Endothelial cell of umbilical vein (primary cell): ENCODE data around the gene PGK2. TPM values are rescaled to one million over a fixed set of nuclear protein-coding genes. Genes with fewer than 3 reads are reported as not detected.

Experiments
- BruUV-seq: library from RNA; stranded (reverse); fragments of 400-500 nt; replicated peaks from 2 replicates; lab custom pipeline; 2021; lab: Mats Ljungman, UMichigan
- CTCF ChIA-PET: fragments of 300-600, 350-600 bp; sonication (Branson Sonifier 250); formaldehyde crosslinking; loops from one replicate; lab custom pipeline; 2021; ENCODE audit warnings: antibody characterized with exemption, inconsistent platforms; lab: Charles Lee
- POLR2A ChIA-PET: fragments of 300-600, 350-600 bp; sonication (Branson Sonifier 250); formaldehyde crosslinking; loops from one replicate; lab custom pipeline; 2021; ENCODE audit warnings: antibody characterized with exemption, inconsistent platforms; lab: Charles Lee
- DNase-seq: peaks from one replicate; pipeline ENCODE4 v3.0.0-alpha.2; 2011; ENCODE audit warnings: low read depth, low spot score
- FAIRE-seq: peaks from 2 replicates; lab custom pipeline; 2011; peaks lifted over from hg19 to GRCh38; lab: Jason Lieb, UNC
- H2AFZ ChIP-seq: 2 replicates; pipeline ENCODE4 v1.6.0; 2012; ENCODE audit warnings: low read depth, low read length, control low read depth, inconsistent platforms
- H3K27ac ChIP-seq: 2 replicates; pipeline ENCODE4 v1.5.1; 2011; ENCODE audit warnings: low read depth, mild to moderate bottlenecking, control low read depth, low read length, moderate library complexity; ENCODE audit not compliant: insufficient read depth
- H3K27me3 ChIP-seq, 2 experiments: 2 replicates each; pipeline versions ENCODE4 v1.6.0 to v1.6.1; 2011; ENCODE audit warnings: low read length in 2 of 2, mixed read lengths in 1 of 2; ENCODE audit not compliant: control insufficient read depth in 2 of 2, insufficient read depth in 2 of 2
- H3K36me3 ChIP-seq, 2 experiments: 2 replicates in 1 of 2; 3 replicates in 1 of 2; pipeline ENCODE4 v1.5.1; 2011; ENCODE audit warnings: low read length in 2 of 2, mild to moderate bottlenecking in 1 of 2, moderate library complexity in 1 of 2; ENCODE audit not compliant: control insufficient read depth in 2 of 2, insufficient read depth in 2 of 2; ENCODE audit errors: extremely low read depth in 1 of 2
- H3K4me1 ChIP-seq: 3 replicates; pipeline ENCODE4 v1.5.1; 2011; ENCODE audit warnings: mild to moderate bottlenecking, low read length; ENCODE audit not compliant: control insufficient read depth, insufficient read depth; ENCODE audit errors: extremely low read depth
- H3K4me2 ChIP-seq: 2 replicates; pipeline ENCODE4 v1.6.1; 2011; ENCODE audit warnings: low read length, control low read depth, mixed read lengths; ENCODE audit not compliant: insufficient read depth
- H3K4me3 ChIP-seq, 3 experiments: fragments of 200-600 bp in 1 of 3; sonication (generic), shearing (Covaris generic) in 1 of 3; replicated peaks in 1 of 3; 2 replicates each; pipeline ENCODE4 v1.5.1; 2011 to 2016; ENCODE audit warnings: control low read depth in 3 of 3, low read length in 3 of 3, mild to moderate bottlenecking in 2 of 3, inconsistent platforms in 1 of 3, low read depth in 1 of 3, moderate library complexity in 1 of 3; ENCODE audit not compliant: insufficient read depth in 1 of 3
- H3K79me2 ChIP-seq: 2 replicates; pipeline ENCODE4 v1.6.0; 2012; ENCODE audit warnings: low read length, inconsistent platforms; ENCODE audit not compliant: control insufficient read depth, insufficient read depth
- H3K9ac ChIP-seq: replicated peaks from 2 replicates; pipeline ENCODE3; 2011; ENCODE audit warnings: low read length, control low read depth; ENCODE audit not compliant: insufficient read depth; ENCODE audit errors: extremely low read depth
- H3K9me1 ChIP-seq: replicated peaks from 3 replicates; pipeline ENCODE4 v1.6.0; 2011; ENCODE audit warnings: mild to moderate bottlenecking, low read length; ENCODE audit not compliant: control insufficient read depth, insufficient read depth; ENCODE audit errors: extremely low read depth
- H3K9me3 ChIP-seq: replicated peaks from 2 replicates; pipeline ENCODE4 v1.5.1; 2012; ENCODE audit warnings: low read length, inconsistent platforms; ENCODE audit not compliant: control insufficient read depth, insufficient read depth
- H4K20me1 ChIP-seq: replicated peaks from 2 replicates; pipeline ENCODE3; 2011; ENCODE audit warnings: mild to moderate bottlenecking, low read length; ENCODE audit not compliant: control insufficient read depth, insufficient read depth; ENCODE audit errors: extremely low read depth
- EZH2 ChIP-seq: IDR thresholded peaks from 2 replicates; pipeline ENCODE4 v1.6.1; 2012; ENCODE audit warnings: borderline replicate concordance, low read depth, mild to moderate bottlenecking, moderate library complexity, low read length, inconsistent platforms; ENCODE audit not compliant: severe bottlenecking
- FOS ChIP-seq: IDR thresholded peaks from 2 replicates; pipeline ENCODE4 v1.6.1; 2011; ENCODE audit warnings: mild to moderate bottlenecking, low read length, moderate library complexity, borderline replicate concordance; ENCODE audit not compliant: insufficient read depth
- MYC ChIP-seq: IDR thresholded peaks from one replicate; pipeline ENCODE4 v1.6.1; 2011; ENCODE audit warnings: mild to moderate bottlenecking, low read depth, low read length
- POLR2AphosphoS5 ChIP-seq: IDR thresholded peaks from 2 replicates; pipeline ENCODE4 v1.6.1; 2012; ENCODE audit warnings: low read depth, mild to moderate bottlenecking, control low read depth, low read length, moderate library complexity; ENCODE audit not compliant: insufficient read depth
- dilution Hi-C: fragments of 300-500 bp; cut with MboI; formaldehyde crosslinking; loops from one replicate; pipeline ENCODE4 v1.15.0; 2019; ENCODE audit warnings: low sequenced_read_pairs; ENCODE audit not compliant: extremely low pct_ligation_motif_present
- intact Hi-C: fragments of 100-400 bp; cut with micrococcal nuclease; formaldehyde crosslinking; loops from one replicate; pipeline ENCODE4 v1.10.0; 2022
- polyA plus RNA-seq, 4 experiments: library from polyadenylated mRNA; depleted of rRNA in 3 of 4; stranded (reverse) in 3 of 4; unstranded in 1 of 4; fragments of >200 nt; gene quantifications; 2 replicates each; pipeline versions ENCODE4 v1.2.1 to v1.2.3, GENCODE V29; 2011 to 2012; ENCODE audit warnings: missing spikeins in 1 of 4
- total RNA-seq: library from RNA; stranded (reverse); gene quantifications from 2 replicates; pipeline ENCODE4 v1.2.3, GENCODE V29; 2021

The PGK2 gene
- total and polyA plus RNA-seq, 2 donors (not counting 3 experiments of a cell fraction or from before 2014, with no cell fraction given) = not detected

GRCh38 chr6:49775043-49775442 is 12.0 kb downstream of the PGK2 start:
- no peaks in the 10 kb centered on the region for H3K9me1 ChIP-seq
- H3K4me2 ChIP-seq = no peak overlapping the region
- dilution Hi-C loops = no loop called here
- no peak overlapping the region for H2AFZ ChIP-seq
- no peak overlapping the region for H3K9ac ChIP-seq
- no peaks in the 10 kb centered on the region for H3K9me3 ChIP-seq
- no peak overlapping the region for H3K27ac ChIP-seq
- intact Hi-C loops = no loop called here
- no peaks in the 10 kb centered on the region for H4K20me1 ChIP-seq
- no peaks in the 10 kb centered on the region for H3K36me3 ChIP-seq
- no peaks in the 10 kb centered on the region for H3K4me1 ChIP-seq
- TF ChIP-seq FOS (no peak), EZH2 (no peak), MYC (no peak)
- POLR2A ChIA-PET = no interaction called here
- DNase-seq = no peak
- H3K79me2 ChIP-seq = no peaks in the 10 kb centered on the region
- no peaks in the 10 kb centered on the region for H3K27me3 ChIP-seq
- no TSS peak for BruUV-seq
- FAIRE-seq = no peak
- no peak overlapping the region for H3K4me3 ChIP-seq
- CTCF ChIA-PET = no interaction called here

GRCh38 chr6:49772285-49772684 is 14.8 kb downstream of the PGK2 start:
- no peak overlapping the region for H3K4me3 ChIP-seq
- no peak for DNase-seq
- ChIA-PET POLR2A (no interaction called here), CTCF (no interaction called here)
- no peaks in the 10 kb centered on the region for H3K79me2 ChIP-seq
- H3K4me2 ChIP-seq = no peak overlapping the region
- no peaks in the 10 kb centered on the region for H3K9me1 ChIP-seq
- H3K27ac ChIP-seq = no peak overlapping the region
- no peaks in the 10 kb centered on the region for H3K9me3 ChIP-seq
- intact Hi-C loops = no loop called here
- H4K20me1 ChIP-seq = no peaks in the 10 kb centered on the region
- dilution Hi-C loops = no loop called here
- BruUV-seq = no TSS peak
- FAIRE-seq = no peak
- no peaks in the 10 kb centered on the region for H3K27me3 ChIP-seq
- no peak for TF ChIP-seq POLR2AphosphoS5
- TF ChIP-seq MYC = no peak
- H2AFZ ChIP-seq = no peak overlapping the region
- no peaks in the 10 kb centered on the region for H3K36me3 ChIP-seq
- no peak overlapping the region for H3K9ac ChIP-seq
- no peaks in the 10 kb centered on the region for H3K4me1 ChIP-seq
